Activated naive CD8-positive, alpha-beta T cell treated with anti-CD3 and anti-CD28 coated beads, Interleukin-2, amount 50 U/mL, for 16 hours (primary cell): ENCODE results near the gene HMGXB3.

Source experiments
- DNase-seq: peaks from one replicate; pipeline ENCODE4 v3.0.0-alpha.2; 2020; ENCODE audit warnings: low read depth, low spot score

Gene HMGXB3

GRCh38 chr5:150092159-150092787, 91.7 kb downstream of the HMGXB3 start:
- no peak for DNase-seq

GRCh38 chr5:150097152-150097551, 96.6 kb downstream of the HMGXB3 start:
- no peak for DNase-seq

- DNase-seq: no peak
These were observed 100.5 kb downstream of the HMGXB3 start for GRCh38 chr5:150101023-150101422.
